T-helper 1 cell (primary cell): Measurements from ENCODE around the gene ANKRD1.

ENCODE experiments used
- DNase-seq, 5 donors: peaks; one replicate each; pipeline ENCODE4 v3.0.0-alpha.2; 2012 to 2020

ANKRD1 gene

DNA sequence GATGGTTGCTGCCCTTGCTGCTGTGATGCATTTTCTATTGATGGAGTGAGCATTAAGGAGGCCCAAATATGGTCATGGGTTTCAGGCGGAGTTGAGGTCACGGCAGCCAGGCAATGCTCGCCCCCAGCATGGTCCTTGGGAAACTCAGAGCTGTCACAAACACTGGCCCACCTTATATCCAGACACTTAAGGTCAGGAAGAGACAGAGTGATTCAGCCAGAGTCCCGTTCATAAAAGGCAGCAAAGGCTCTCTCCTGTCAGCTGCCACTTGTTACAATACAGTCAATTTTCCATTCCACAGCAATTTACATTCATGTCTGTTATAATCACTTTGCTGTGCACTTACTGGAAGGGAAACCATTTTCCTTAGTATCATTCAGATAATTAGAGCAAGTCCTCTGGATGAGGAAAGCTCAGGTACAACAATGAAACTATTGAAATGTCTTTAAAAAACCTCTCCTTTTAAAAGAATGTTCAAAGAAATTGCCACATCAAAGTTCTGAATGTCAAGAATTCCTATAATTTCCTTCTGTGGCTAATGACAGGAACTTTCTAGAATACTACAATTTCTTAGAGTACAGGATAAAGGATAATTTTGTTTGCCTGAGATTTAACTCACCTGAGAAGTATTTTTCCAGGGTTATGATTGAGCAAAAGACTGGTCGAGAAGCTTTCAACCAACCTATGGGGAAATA is 14.8 kb upstream of the ANKRD1 start:
- DNase-seq: no peak

DNA sequence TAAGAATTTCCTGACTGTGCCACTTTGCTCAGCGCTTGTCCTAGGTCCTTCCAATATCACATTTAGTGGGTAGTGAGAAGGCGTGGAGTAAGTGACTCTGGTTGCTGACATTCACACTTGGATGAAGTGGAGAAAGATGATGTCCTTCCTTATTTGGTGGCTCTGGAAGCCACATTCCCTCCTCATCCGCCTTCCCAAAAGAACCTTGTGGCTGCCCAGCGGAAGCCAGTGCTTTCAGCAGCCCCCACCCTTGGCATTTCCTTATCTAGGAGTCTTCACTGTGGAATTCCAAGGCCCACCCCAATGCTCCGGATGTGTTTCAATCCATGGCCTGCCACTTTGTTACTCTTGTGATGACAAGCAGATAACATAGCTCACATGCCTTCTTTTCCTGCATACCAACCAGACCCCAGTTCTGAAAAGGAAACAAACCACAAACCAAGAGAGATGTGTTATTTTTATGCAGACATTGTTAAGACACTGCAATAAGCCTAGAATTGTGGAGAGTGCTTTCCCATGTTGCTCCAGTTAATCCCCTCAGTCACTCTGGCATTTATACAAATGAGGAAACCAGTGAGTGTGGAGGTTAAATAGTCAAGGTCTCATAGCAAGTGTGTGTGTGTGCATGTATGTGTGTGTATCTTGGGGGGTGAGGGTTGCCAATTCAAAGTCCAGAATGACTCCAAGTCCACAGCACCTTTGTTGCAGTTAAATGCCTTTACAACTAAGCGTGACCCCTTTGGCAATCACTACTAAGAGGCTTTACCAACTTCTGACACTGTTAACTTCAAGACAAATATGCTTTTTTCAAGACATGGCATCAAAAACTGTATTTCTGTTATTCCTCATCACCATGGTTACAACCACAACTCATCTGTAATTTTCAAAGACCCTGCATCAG is 10.3 kb upstream of the ANKRD1 start:
- no peak for DNase-seq

GRCh38 chr10:90930070-90930837 is 9.4 kb upstream of the ANKRD1 start:
- DNase-seq: no peak

GRCh38 chr10:90929179-90929578 is 8.3 kb upstream of the ANKRD1 start:
- no peak for DNase-seq

DNA sequence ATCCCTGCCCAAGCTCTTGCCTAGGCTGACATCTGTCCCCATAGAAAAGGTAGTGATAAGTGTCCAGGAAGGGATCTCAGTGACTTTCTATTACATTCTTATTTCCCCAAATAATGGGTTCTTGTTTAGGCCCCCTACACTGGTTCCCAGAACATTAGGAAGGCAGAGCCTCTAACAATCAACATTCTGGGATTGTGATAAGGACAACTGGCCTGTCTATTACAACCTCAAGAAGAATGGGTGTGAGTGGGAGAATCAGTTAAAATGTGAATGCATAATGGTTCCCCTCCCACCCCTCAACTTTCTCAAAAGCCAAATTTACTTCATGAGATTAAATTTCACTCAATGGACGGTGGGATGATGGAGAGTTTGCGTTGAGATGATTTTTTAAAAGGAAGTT is 6.4 kb upstream of the ANKRD1 start:
- DNase-seq: no peak

- no peak for DNase-seq
These were observed 4.5 kb upstream of the ANKRD1 start for GRCh38 chr10:90925079-90926029.

DNA sequence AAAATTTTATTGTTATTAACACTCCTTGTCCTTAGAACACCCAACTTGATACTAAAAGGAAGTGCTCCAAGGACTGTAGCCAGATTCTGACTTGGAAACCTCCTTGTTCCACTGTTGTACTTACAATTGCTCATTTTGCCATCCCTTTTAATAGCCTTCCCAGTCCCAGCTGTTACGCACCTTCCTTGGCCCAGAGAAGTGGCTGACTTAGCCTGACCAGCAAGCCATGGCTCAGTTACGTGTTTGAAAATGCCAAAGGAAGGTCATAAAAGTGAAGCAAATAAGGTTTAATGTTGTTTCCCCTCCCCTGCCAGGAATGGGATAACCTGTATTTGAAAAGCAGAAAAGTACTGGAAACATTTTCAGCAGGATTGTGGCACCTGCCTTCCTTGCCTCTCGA is 3.7 kb upstream of the ANKRD1 start:
- no peak for DNase-seq

- no peak for DNase-seq
These were observed 2.3 kb upstream of the ANKRD1 start for GRCh38 chr10:90923111-90923731.

DNA sequence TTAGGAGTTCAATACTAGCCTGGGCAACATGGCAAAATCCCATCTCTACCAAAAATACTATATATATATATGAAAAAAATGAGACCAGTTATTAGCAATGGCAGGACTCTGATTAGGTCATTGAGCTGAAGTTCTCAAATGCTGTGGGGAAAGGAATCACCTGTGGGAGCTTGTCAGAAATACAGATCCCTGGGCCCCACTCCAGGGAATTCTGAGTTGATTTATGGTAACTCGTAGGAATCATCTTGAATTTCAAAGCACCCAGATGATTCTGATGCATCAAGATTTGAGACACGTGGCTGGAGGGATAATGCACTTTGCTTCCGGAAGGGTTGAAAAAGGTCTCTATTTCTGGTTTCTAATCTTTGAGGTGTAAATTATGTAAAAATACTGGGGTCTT is 1.0 kb upstream of the ANKRD1 start:
- DNase-seq: no peak

GRCh38 chr10:90919683-90920574 is 958 bp downstream of the ANKRD1 start:
- DNase-seq: no peak

DNA sequence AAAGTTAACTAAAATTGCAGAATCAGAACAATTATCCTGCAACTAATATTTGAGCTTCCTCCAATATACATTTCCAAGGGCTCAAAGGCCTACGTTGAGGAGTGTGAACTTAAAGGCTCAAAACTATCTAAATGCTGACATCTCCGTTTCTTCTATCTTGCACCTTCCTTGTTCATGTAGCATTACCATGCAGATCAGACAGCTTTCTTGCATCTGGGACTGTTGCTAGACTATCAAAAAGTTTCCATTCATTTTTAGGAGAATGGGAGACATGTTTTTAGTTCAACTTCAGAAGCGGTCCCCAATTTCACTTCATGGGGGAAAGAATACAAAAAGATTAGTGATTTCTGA is 2.9 kb downstream of the ANKRD1 start:
- DNase-seq: no peak

- DNase-seq: no peak
These were observed 3.5 kb downstream of the ANKRD1 start for GRCh38 chr10:90917238-90917967.

DNA sequence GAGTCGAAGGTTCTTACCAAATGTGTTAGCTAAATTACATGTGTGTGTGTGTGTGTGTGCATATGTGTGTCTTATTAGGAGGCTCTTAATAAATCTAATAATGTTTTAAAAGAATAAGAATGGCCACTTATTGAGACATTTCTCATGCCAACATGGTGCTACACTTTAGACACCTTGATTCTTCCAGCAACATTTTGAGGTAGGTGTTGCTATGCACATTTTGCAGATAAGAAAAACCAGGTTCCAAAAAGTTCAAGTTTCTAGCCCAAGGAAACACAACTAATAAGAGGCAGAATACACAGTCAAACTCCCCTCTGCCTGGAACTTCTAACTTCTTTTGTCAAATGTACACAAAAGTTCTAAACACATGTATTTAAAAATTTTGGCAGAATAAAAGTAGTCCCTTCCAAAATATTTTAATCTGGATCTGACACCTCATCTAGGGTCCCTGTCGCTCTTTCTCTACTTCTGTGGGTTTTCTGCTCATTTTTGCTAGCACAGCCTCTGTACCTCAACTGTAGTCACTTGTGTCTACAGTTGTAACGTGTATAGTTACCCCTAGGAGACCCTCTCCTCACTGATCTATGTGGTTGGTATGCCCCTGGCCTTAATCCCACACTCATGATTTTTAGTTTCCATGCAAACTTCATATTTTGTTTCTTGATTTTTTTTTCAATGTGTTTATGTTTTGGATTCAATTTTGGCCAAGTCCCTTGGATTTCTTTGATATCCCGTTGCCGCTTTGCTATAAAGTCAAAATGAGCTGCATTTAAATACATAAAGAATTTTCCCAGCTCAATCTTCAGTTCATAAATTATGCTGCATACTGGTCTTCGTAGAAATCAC is 4.3 kb downstream of the ANKRD1 start:
- DNase-seq: no peak

- no peak for DNase-seq
These were observed 5.2 kb downstream of the ANKRD1 start for GRCh38 chr10:90915766-90916075.

- DNase-seq: no peak
These were observed 5.7 kb downstream of the ANKRD1 start for GRCh38 chr10:90914992-90915765.

DNA sequence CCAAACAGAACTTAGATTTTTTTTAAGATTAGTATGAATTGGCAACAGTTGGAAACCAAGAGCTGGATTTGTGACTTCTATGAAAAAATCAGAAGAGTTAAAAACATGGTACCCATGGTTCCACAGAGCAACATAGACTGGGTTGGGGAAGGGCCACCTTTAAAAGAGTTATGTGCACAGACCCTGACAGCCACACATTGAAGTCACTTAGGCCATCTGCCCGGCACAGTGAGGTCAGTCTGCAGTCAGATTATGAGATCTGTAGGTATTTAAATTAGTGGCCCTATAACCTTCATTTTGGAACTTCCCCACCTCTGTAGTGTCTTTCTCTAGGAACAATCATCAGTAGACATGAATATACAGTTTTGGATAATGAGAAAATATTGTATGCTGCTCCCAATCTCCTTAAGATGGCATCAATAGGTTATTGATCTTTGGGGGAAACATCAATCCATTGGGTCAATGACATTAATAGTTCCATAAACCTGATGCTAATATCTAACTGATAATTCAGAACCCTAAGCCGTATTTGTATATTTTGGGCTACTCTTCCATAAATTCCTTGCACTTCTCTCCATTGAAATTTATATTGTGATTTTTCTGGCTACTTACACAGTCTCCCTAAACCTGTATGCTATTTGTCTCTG is 7.0 kb downstream of the ANKRD1 start:
- DNase-seq: no peak

DNA sequence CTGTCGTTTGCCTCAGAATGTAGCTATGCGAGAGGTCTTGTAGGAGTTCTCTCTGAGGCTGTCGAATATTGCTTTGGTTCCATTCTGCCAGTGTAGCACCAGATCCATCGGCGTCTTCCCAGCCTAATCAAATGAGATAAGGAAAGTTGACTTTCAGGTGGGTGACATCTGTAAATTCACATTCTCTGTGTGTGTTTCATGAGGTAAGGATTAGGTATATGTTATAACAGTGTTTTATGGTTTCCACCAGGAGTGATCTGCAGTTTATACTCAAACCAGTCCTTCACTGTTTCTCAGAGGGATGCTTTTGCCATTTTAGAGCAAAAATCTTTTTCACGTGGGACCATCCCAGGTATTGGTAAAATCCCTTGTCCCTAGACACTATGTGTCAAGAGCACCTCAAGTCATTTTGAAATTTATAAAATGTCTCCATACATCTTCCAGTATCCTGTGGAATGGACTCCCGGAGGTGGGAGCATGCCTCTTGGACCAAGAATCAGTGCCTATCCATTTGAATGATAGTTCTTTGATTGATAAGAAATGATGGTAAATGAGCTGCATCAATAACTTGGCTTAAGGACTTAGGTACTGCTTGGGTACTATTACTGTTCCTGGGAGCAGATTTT is 7.9 kb downstream of the ANKRD1 start:
- DNase-seq: no peak
